HepG2 (cell line): ENCODE results near the gene CDK6. TPM values are rescaled to one million over a fixed set of nuclear protein-coding genes. Genes with fewer than 3 reads are reported as not detected.

ENCODE experiments used
- BRF2 ChIP-seq: sonication (generic); formaldehyde crosslinking; IDR thresholded peaks from 2 replicates; pipeline ENCODE4 v1.8.1; 2022; ENCODE audit warnings: mild to moderate bottlenecking, missing genetic modification reagents
- DNMT1 ChIP-seq: sonication (generic); formaldehyde crosslinking; IDR thresholded peaks from 2 replicates; pipeline ENCODE4 v1.5.1; 2020; ENCODE audit warnings: mild to moderate bottlenecking, missing genetic modification reagents
- ISL2 ChIP-seq: sonication (generic); formaldehyde crosslinking; IDR thresholded peaks from 2 replicates; pipeline ENCODE4 v1.5.0; 2020; ENCODE audit warnings: missing genetic modification reagents
- NAIF1 ChIP-seq: sonication (generic); formaldehyde crosslinking; IDR thresholded peaks from 2 replicates; pipeline ENCODE4 v1.5.0; 2020; ENCODE audit warnings: mild to moderate bottlenecking, missing genetic modification reagents, borderline replicate concordance
- POLR2AphosphoS2 ChIP-seq: IDR thresholded peaks from 2 replicates; pipeline ENCODE4 v1.6.1; 2011; ENCODE audit warnings: low read depth, low read length, improper control_type of control experiment
- RELA ChIP-seq: sonication (generic); formaldehyde crosslinking; IDR thresholded peaks from 2 replicates; pipeline ENCODE4 v1.4.0; 2020; ENCODE audit warnings: missing genetic modification reagents
- REXO4 ChIP-seq: sonication (generic); formaldehyde crosslinking; IDR thresholded peaks from 2 replicates; pipeline ENCODE4 v1.8.0; 2022; ENCODE audit warnings: missing genetic modification reagents, mild to moderate bottlenecking, borderline replicate concordance
- RORA ChIP-seq: sonication (generic); formaldehyde crosslinking; IDR thresholded peaks from 2 replicates; pipeline ENCODE4 v1.5.0; 2020; ENCODE audit warnings: mild to moderate bottlenecking, missing genetic modification reagents, moderate library complexity
- TOE1 ChIP-seq: sonication (generic); formaldehyde crosslinking; IDR thresholded peaks from 2 replicates; pipeline ENCODE4 v1.4.0; 2020; ENCODE audit warnings: mild to moderate bottlenecking, missing genetic modification reagents
- ZHX2 ChIP-seq, 2 experiments: sonication (generic) in 1 of 2; formaldehyde crosslinking in 1 of 2; IDR thresholded peaks; 2 replicates each; pipeline versions ENCODE4 v1.6.1 to v1.9.0; 2014 to 2022; ENCODE audit warnings: antibody characterized with exemption in 1 of 2, borderline replicate concordance in 1 of 2, inconsistent platforms in 1 of 2, low read depth in 1 of 2, missing genetic modification reagents in 1 of 2
- ZMAT3 ChIP-seq: sonication (generic); formaldehyde crosslinking; conservative IDR thresholded peaks from 2 replicates; pipeline ENCODE4 v1.7.0; 2021; ENCODE audit warnings: missing genetic modification reagents
- ZNF224 ChIP-seq: sonication (generic); formaldehyde crosslinking; IDR thresholded peaks from 2 replicates; pipeline ENCODE4 v1.5.0; 2020; ENCODE audit warnings: mild to moderate bottlenecking, missing genetic modification reagents
- ZNF24 ChIP-seq: fragments of 450-650 bp; IDR thresholded peaks from 2 replicates; pipeline ENCODE4 v1.6.1; 2017; ENCODE audit warnings: antibody characterized with exemption, mild to moderate bottlenecking
- ZNF577 ChIP-seq: sonication (generic); formaldehyde crosslinking; IDR thresholded peaks from 2 replicates; pipeline ENCODE4 v1.4.0; 2020; ENCODE audit warnings: mild to moderate bottlenecking, low read depth, missing genetic modification reagents, borderline replicate concordance
- ZSCAN20 ChIP-seq: sonication (generic); formaldehyde crosslinking; IDR thresholded peaks from 2 replicates; pipeline ENCODE4 v1.4.0; 2020; ENCODE audit warnings: missing genetic modification reagents, mild to moderate bottlenecking, borderline replicate concordance
- polyA plus RNA-seq, 8 experiments: library from polyadenylated mRNA; depleted of rRNA in 3 of 8; stranded (reverse) in 7 of 8; unstranded in 1 of 8; fragments of >200 nt; fragmentation: Illumina TruSeq in 4 of 8; extraction: Trizol in 4 of 8; gene quantifications; 2 replicates each; pipeline versions ENCODE4 v1.2.1 to v1.2.3, GENCODE V29; 2011 to 2016; ENCODE audit warnings: low read depth in 4 of 8, missing spikeins in 1 of 8, mixed read lengths in 1 of 8; ENCODE audit not compliant: insufficient read depth in 1 of 8
- total RNA-seq, 5 experiments: library from RNA; depleted of rRNA; stranded (reverse); fragments of >200 nt; fragmentation: Illumina TruSeq; extraction: Trizol; gene quantifications; 2 replicates each; pipeline ENCODE4 v1.2.3, GENCODE V29; 2016; ENCODE audit warnings: low read depth in 1 of 5
- TF ChIP-seq, protein P1 (sequence below): sonication (generic); formaldehyde crosslinking; IDR thresholded peaks from 2 replicates; pipeline ENCODE4 v1.8.1; 2023; ENCODE audit warnings: missing genetic modification reagents, inconsistent platforms, borderline replicate concordance
- TF ChIP-seq, protein P2 (sequence below): sonication (generic); formaldehyde crosslinking; IDR thresholded peaks from 2 replicates; pipeline ENCODE4 v1.4.0; 2020; ENCODE audit warnings: missing genetic modification reagents, borderline replicate concordance

The CDK6 gene
- total and polyA plus RNA-seq, 2 of the 13 experiments (the other 11 are each of a cell fraction or from before 2014, with no cell fraction given) = 34.6 to 90.8 TPM

GRCh38 chr7:92833024-92833765, 3.2 kb downstream of the CDK6 start (continued):
- TF ChIP-seq BRF2 (CRISPR knock-in tag) (peak; percentile 13; the same call in 1 of the 2 replicates), RORA (CRISPR knock-in tag) (no peak), POLR2AphosphoS2 (no peak), RELA (CRISPR knock-in tag) (no peak), DNMT1 (0 out of 2 replicates have a peak, but pooled peaks have one; percentile 58), NAIF1 (CRISPR knock-in tag) (0 out of 2 replicates have a peak, but pooled peaks have one; percentile 48), ZSCAN20 (CRISPR knock-in tag) (no peak), ZHX2 (IDR thresholded peaks at IDR 0.05; ENCODE audit: low read depth) (0 out of 2 replicates have a peak, but pooled peaks have one; percentile 5), ZHX2 (CRISPR knock-in tag; IDR thresholded peaks at IDR 0.05; ENCODE audit: borderline replicate concordance) (peak; percentile 24), TOE1 (CRISPR knock-in tag) (no peak; the same call in 1 of the 2 replicates), ZNF224 (no peak), ZNF24 (no peak), REXO4 (CRISPR knock-in tag) (no peak), ZNF577 (no peak), ZMAT3 (CRISPR knock-in tag) (peak; percentile 83), ISL2 (CRISPR knock-in tag) (peak; percentile 49)
- TF ChIP-seq, protein P1, sequence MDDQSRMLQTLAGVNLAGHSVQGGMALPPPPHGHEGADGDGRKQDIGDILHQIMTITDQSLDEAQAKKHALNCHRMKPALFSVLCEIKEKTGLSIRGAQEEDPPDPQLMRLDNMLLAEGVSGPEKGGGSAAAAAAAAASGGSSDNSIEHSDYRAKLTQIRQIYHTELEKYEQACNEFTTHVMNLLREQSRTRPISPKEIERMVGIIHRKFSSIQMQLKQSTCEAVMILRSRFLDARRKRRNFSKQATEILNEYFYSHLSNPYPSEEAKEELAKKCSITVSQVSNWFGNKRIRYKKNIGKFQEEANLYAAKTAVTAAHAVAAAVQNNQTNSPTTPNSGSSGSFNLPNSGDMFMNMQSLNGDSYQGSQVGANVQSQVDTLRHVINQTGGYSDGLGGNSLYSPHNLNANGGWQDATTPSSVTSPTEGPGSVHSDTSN (CRISPR knock-in tag) = no peak
- TF ChIP-seq, protein P2, sequence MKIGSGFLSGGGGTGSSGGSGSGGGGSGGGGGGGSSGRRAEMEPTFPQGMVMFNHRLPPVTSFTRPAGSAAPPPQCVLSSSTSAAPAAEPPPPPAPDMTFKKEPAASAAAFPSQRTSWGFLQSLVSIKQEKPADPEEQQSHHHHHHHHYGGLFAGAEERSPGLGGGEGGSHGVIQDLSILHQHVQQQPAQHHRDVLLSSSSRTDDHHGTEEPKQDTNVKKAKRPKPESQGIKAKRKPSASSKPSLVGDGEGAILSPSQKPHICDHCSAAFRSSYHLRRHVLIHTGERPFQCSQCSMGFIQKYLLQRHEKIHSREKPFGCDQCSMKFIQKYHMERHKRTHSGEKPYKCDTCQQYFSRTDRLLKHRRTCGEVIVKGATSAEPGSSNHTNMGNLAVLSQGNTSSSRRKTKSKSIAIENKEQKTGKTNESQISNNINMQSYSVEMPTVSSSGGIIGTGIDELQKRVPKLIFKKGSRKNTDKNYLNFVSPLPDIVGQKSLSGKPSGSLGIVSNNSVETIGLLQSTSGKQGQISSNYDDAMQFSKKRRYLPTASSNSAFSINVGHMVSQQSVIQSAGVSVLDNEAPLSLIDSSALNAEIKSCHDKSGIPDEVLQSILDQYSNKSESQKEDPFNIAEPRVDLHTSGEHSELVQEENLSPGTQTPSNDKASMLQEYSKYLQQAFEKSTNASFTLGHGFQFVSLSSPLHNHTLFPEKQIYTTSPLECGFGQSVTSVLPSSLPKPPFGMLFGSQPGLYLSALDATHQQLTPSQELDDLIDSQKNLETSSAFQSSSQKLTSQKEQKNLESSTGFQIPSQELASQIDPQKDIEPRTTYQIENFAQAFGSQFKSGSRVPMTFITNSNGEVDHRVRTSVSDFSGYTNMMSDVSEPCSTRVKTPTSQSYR (CRISPR knock-in tag) = peak; percentile 14; the same call in 1 of the 2 replicates
